HepG2 (cell line): ENCODE measurements around the gene HAUS7. TPM values are rescaled to one million over a fixed set of nuclear protein-coding genes. Genes with fewer than 3 reads are reported as not detected.

Experiments used
- AHDC1 ChIP-seq: sonication (generic); formaldehyde crosslinking; IDR thresholded peaks from 2 replicates; pipeline ENCODE4 v1.5.1; 2020; ENCODE audit warnings: mild to moderate bottlenecking, missing genetic modification reagents, borderline replicate concordance
- ATF4 ChIP-seq, 2 experiments: fragments of 450-650 bp in 1 of 2; sonication (generic) in 1 of 2; formaldehyde crosslinking; IDR thresholded peaks; 2 replicates each; pipeline versions ENCODE4 v1.5.0 to v1.8.0; 2020 to 2022; ENCODE audit warnings: mild to moderate bottlenecking in 1 of 2, missing genetic modification reagents in 1 of 2
- ATF6 ChIP-seq: sonication (generic); formaldehyde crosslinking; conservative IDR thresholded peaks from 2 replicates; pipeline ENCODE4 v1.4.0; 2020; ENCODE audit warnings: missing genetic modification reagents
- BRF2 ChIP-seq: sonication (generic); formaldehyde crosslinking; IDR thresholded peaks from 2 replicates; pipeline ENCODE4 v1.8.1; 2022; ENCODE audit warnings: mild to moderate bottlenecking, missing genetic modification reagents
- GATAD2A ChIP-seq: IDR thresholded peaks from 2 replicates; pipeline ENCODE4 v1.6.1; 2016
- MLLT10 ChIP-seq: sonication (generic); formaldehyde crosslinking; IDR thresholded peaks from 2 replicates; pipeline ENCODE4 v1.4.0; 2020; ENCODE audit warnings: missing genetic modification reagents
- SOX13 ChIP-seq, 3 experiments: fragments of 450-650 bp in 1 of 3; sonication (generic) in 1 of 3; formaldehyde crosslinking in 1 of 3; IDR thresholded peaks in 2 of 3; conservative IDR thresholded peaks in 1 of 3; 2 replicates each; pipeline versions ENCODE4 v1.5.0 to v1.6.1; 2016 to 2020; ENCODE audit warnings: antibody characterized with exemption in 1 of 3, mild to moderate bottlenecking in 1 of 3, missing compliant biosample characterization in 1 of 3, missing genetic modification reagents in 1 of 3, moderate library complexity in 1 of 3
- U2AF1 ChIP-seq: fragments of 200-400 bp; formaldehyde crosslinking; optimal IDR thresholded peaks from 2 replicates; pipeline ENCODE3; 2017; ENCODE audit warnings: mild to moderate bottlenecking, low read depth, low read length
- YEATS2 ChIP-seq: sonication (generic); formaldehyde crosslinking; IDR thresholded peaks from 2 replicates; pipeline ENCODE4 v1.4.0; 2020; ENCODE audit warnings: missing genetic modification reagents, borderline replicate concordance
- ZNF557 ChIP-seq: sonication (generic); formaldehyde crosslinking; IDR thresholded peaks from 2 replicates; pipeline ENCODE4 v1.4.0; 2020; ENCODE audit warnings: missing genetic modification reagents
- ZNF609 ChIP-seq: sonication (generic); formaldehyde crosslinking; IDR thresholded peaks from 2 replicates; pipeline ENCODE4 v1.4.0; 2020; ENCODE audit warnings: mild to moderate bottlenecking, missing genetic modification reagents, borderline replicate concordance
- ZNF749 ChIP-seq: sonication (generic); formaldehyde crosslinking; IDR thresholded peaks from 2 replicates; pipeline ENCODE4 v1.8.0; 2022; ENCODE audit warnings: mild to moderate bottlenecking, missing genetic modification reagents, moderate library complexity, borderline replicate concordance
- ZNF773 ChIP-seq: sonication (generic); formaldehyde crosslinking; IDR thresholded peaks from 2 replicates; pipeline ENCODE4 v1.4.0; 2020; ENCODE audit warnings: missing genetic modification reagents, borderline replicate concordance
- polyA plus RNA-seq, 8 experiments: library from polyadenylated mRNA; depleted of rRNA in 3 of 8; stranded (reverse) in 7 of 8; unstranded in 1 of 8; fragments of >200 nt; fragmentation: Illumina TruSeq in 4 of 8; extraction: Trizol in 4 of 8; gene quantifications; 2 replicates each; pipeline versions ENCODE4 v1.2.1 to v1.2.3, GENCODE V29; 2011 to 2016; ENCODE audit warnings: low read depth in 4 of 8, missing spikeins in 1 of 8, mixed read lengths in 1 of 8; ENCODE audit not compliant: insufficient read depth in 1 of 8
- total RNA-seq, 5 experiments: library from RNA; depleted of rRNA; stranded (reverse); fragments of >200 nt; fragmentation: Illumina TruSeq; extraction: Trizol; gene quantifications; 2 replicates each; pipeline ENCODE4 v1.2.3, GENCODE V29; 2016; ENCODE audit warnings: low read depth in 1 of 5

The HAUS7 gene
- total and polyA plus RNA-seq, 2 of the 13 experiments (the other 11 are each of a cell fraction or from before 2014, with no cell fraction given) = 10.9 to 42.4 TPM

GRCh38 chrX:153409414-153410101, 60.8 kb downstream of the HAUS7 start (continued):
- TF ChIP-seq ATF6 (CRISPR knock-in tag) (no peak), ZNF773 (no peak), ZNF749 (CRISPR knock-in tag) (no peak), ATF4 (CRISPR knock-in tag; IDR thresholded peaks at IDR 0.05) (no peak), MLLT10 (CRISPR knock-in tag) (no peak), U2AF1 (no peak), ZNF557 (CRISPR knock-in tag) (no peak), BRF2 (CRISPR knock-in tag) (no peak), YEATS2 (CRISPR knock-in tag) (0 out of 2 replicates have a peak, but pooled peaks have one; percentile 24), ZNF609 (CRISPR knock-in tag) (peak; percentile 56; the same call in 1 of the 2 replicates), GATAD2A (peak; percentile 61), AHDC1 (CRISPR knock-in tag) (no peak), SOX13 (IDR thresholded peaks at IDR 0.05) (no peak), SOX13 (CRISPR knock-in tag; conservative IDR thresholded peaks at IDR 0.05 in 1 of 2, IDR thresholded peaks at IDR 0.05 in 1 of 2) (no peak)
